Activated CD4-positive, alpha-beta memory T cell treated with anti-CD3 and anti-CD28 coated beads for 36 hours (primary cell): Measurements from ENCODE around the gene TMEM181. TPM values are rescaled to one million over a fixed set of nuclear protein-coding genes. Genes with fewer than 3 reads are reported as not detected.
"Not testable (repeated sequence)": the region's sequence is repeated elsewhere in the genome, so short reads cannot be mapped to it uniquely, and the experiment has no call there.

Experiments
- CTCF ChIA-PET: fragments of 350-600 bp; sonication (Branson Sonifier 250); formaldehyde crosslinking; loops from one replicate; lab custom pipeline; 2021; ENCODE audit warnings: antibody characterized with exemption, inconsistent platforms; lab: Charles Lee
- POLR2A ChIA-PET: fragments of 350-600 bp; sonication (Branson Sonifier 250); formaldehyde crosslinking; loops from one replicate; lab custom pipeline; 2021; ENCODE audit warnings: antibody characterized with exemption; lab: Charles Lee
- DNase-seq: peaks from one replicate; pipeline ENCODE4 v3.0.0-alpha.2; 2020
- H3K27ac Mint-ChIP-seq: one replicate; pipeline ENCODE4 v1.8.0; 2021; ENCODE audit warnings: mixed read lengths
- H3K27me3 Mint-ChIP-seq: one replicate; pipeline ENCODE4 v1.8.0; 2021; ENCODE audit warnings: mixed read lengths
- H3K36me3 Mint-ChIP-seq: one replicate; pipeline ENCODE4 v1.8.0; 2021; ENCODE audit warnings: mixed read lengths
- H3K4me1 Mint-ChIP-seq: one replicate; pipeline ENCODE4 v1.8.0; 2021; ENCODE audit warnings: low read depth, mixed read lengths
- H3K4me3 Mint-ChIP-seq: one replicate; pipeline ENCODE4 v1.8.0; 2021; ENCODE audit warnings: mild to moderate bottlenecking, mixed read lengths
- H3K9me3 Mint-ChIP-seq: one replicate; pipeline ENCODE4 v1.8.0; 2021; ENCODE audit warnings: mixed read lengths
- intact Hi-C: fragments of 100-400 bp; cut with micrococcal nuclease; formaldehyde crosslinking; loops from one replicate; pipeline ENCODE4 v1.15.1; 2023
- total RNA-seq, 2 experiments: library from RNA; stranded (reverse); gene quantifications; one replicate each; pipeline ENCODE4 v1.2.3, GENCODE V29; 2021

Gene TMEM181
- total RNA-seq, 2 experiments from 2014 or later, result 11.3 to 11.6 TPM

DNA sequence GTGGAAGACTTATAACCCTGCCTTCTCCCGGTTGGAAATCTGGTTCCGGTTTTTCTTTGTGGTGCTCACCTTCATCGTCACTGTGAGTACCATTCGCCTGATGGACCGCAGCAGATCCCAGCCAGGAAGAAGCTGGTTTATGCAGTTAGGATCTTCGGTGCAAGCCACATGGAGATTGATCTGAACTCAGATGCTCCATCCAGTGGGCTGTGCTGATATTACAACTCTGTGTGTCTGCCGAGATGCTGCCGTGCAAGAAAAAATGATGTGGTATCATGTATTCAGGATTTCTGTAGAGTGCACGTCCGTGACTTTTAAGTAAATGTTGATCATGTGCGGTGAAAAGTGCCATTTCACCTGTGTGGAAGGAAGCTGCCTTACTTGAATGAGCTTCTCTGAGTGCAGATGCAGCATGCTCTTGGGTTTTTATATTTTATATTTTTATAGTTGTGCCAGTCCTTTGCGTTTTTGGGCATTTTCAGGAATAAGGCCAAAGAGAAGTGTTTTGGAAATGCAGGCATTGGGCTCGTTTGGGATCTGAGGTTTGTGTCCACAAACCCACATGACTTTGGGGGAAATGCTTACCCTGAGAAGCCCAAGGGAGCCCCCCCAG is 45.5 kb downstream of the TMEM181 start:
- no peak overlapping the region for H3K27ac Mint-ChIP-seq
- intact Hi-C loops, result loop anchor here (1.0 kb wide), 2 partner anchors 384 to 391 kb away; no protein-coding TSS in a partner anchor
- no peak overlapping the region for H3K4me3 Mint-ChIP-seq
- POLR2A ChIA-PET, result no interaction called here
- no peaks in the 10 kb centered on the region for H3K4me1 Mint-ChIP-seq
- CTCF ChIA-PET, result interaction anchor here (0.7 to 4.3 kb wide), 18 partner anchors 10 to 411 kb away, joined by 3 to 29 read pairs (median 3); partner anchors contain the start of gene SYTL3
- no peaks in the 10 kb centered on the region for H3K27me3 Mint-ChIP-seq
- no peaks in the 10 kb centered on the region for H3K9me3 Mint-ChIP-seq
- H3K36me3 Mint-ChIP-seq, result peaks cover 35% of the 10 kb centered on the region
- peak; percentile 70 for DNase-seq

GRCh38 chr6:158606011-158606410 is 46.1 kb downstream of the TMEM181 start:
- not testable (repeated sequence) for H3K27me3 Mint-ChIP-seq
- H3K36me3 Mint-ChIP-seq, result peaks cover 40% of the 10 kb centered on the region

GRCh38 chr6:158606935-158607334 is 47.0 kb downstream of the TMEM181 start:
- ChIA-PET POLR2A (no interaction called here), CTCF (interaction anchor here (1.4 to 4.3 kb wide), 3 partner anchors 52 to 393 kb away, joined by 3 to 29 read pairs (median 4); no protein-coding TSS in a partner anchor)
- intact Hi-C loops, result no loop called here
- H3K4me3 Mint-ChIP-seq, result no peak overlapping the region
- no peaks in the 10 kb centered on the region for H3K27me3 Mint-ChIP-seq
- peaks cover 46% of the 10 kb centered on the region for H3K36me3 Mint-ChIP-seq
- no peaks in the 10 kb centered on the region for H3K4me1 Mint-ChIP-seq
- no peaks in the 10 kb centered on the region for H3K9me3 Mint-ChIP-seq
- no peak overlapping the region for H3K27ac Mint-ChIP-seq
- DNase-seq, result no peak

More at GRCh38 chr6:158606011-158606410, 46.1 kb downstream of the TMEM181 start:
- POLR2A ChIA-PET, H3K27ac Mint-ChIP-seq, H3K4me1 Mint-ChIP-seq, H3K9me3 Mint-ChIP-seq, DNase-seq, intact Hi-C loops, H3K4me3 Mint-ChIP-seq: not testable (repeated sequence)
- CTCF ChIA-PET, result interaction anchor here (0.7 to 4.3 kb wide), 15 partner anchors 11 to 412 kb away, joined by 3 to 29 read pairs (median 3); no protein-coding TSS in a partner anchor

DNA sequence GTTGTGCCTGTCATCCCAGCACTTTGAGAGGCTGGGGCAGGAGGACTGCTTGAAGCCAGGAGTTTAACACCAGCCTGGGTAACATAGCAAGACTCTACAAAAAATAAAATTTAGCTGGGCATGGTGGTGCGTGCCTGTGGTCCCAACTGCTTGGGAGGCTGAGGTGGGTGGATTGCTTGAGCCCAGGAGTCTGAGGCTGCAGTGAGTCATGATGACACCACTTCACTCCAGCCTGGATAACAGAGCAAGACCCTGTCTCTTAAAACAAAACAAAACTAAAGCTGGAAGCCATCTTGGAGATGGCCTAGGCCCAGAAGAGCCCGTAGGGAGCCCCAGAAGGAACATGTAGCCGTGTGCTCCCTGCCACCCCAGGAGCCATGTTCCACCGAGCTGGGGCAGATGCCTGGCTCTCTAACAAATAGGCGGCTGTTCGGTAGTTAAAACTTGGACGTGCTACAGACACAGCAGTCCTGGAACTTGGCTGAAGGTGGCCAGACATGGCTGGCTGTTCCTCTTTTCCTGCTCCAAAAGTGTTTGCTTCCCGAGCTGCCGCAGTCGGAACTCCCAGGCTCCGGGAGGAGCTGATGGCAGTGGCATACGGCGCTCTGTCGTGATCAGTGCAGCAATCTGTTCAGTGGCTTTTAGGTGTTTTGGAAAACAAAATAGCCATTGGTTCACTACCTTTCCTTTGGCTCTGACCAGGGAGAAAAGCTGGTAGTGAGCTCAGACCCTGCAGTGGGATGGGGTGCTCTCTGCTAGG is 47.7 kb downstream of the TMEM181 start:
- ChIA-PET CTCF (interaction anchor here (1.4 to 1.5 kb wide), 2 partner anchors 52 to 386 kb away, joined by 3 to 4 read pairs; no protein-coding TSS in a partner anchor), POLR2A (no interaction called here)
- Mint-ChIP-seq H3K9me3 (no peaks in the 10 kb centered on the region), H3K36me3 (peaks cover 47% of the 10 kb centered on the region), H3K4me1 (no peaks in the 10 kb centered on the region), H3K27ac (no peak overlapping the region), H3K4me3 (no peak overlapping the region), H3K27me3 (no peaks in the 10 kb centered on the region)
- intact Hi-C loops, result no loop called here
- DNase-seq, result no peak

- Mint-ChIP-seq H3K4me1 (no peaks in the 10 kb centered on the region), H3K27ac (no peak overlapping the region), H3K4me3 (no peak overlapping the region), H3K9me3 (no peaks in the 10 kb centered on the region), H3K27me3 (no peaks in the 10 kb centered on the region), H3K36me3 (peaks cover 48% of the 10 kb centered on the region)
- POLR2A ChIA-PET, result no interaction called here
- CTCF ChIA-PET, result no interaction called here
- intact Hi-C loops, result no loop called here
- no peak for DNase-seq
These were observed 48.3 kb downstream of the TMEM181 start for GRCh38 chr6:158608221-158608620.

DNA sequence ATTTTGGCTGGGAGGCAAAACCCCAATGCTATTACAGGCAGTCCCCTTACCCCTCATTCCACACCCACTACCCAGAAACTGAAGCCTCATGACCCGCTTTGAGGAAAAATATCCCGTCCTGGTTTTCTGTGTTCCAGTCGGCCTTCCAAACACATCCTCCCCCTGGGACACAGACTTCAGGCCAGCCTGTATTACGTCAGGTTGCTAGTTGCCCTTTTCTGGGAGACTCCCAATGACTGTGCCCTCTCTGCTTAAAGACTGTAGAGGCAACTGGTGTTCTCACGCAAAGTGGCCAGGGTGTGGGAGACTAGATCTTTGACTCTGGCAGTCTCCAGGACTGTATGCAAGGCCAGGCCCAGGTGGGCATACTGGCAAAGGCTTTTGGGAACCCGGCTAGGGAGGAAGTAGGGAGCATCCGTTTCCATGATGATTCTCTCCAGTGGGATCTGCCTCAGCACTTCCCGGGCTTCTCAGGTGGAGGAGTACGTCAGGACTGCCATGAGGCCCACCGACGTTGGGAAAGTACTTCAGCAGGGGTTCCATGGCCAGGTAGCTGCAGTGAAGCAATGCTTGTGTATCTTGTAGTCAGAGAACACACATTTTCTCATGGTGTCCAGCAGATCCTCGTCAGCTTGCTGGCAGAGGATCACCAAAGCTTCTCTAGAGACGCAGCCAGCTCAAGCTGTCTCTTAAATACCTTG is 49.7 kb downstream of the TMEM181 start:
- CTCF ChIA-PET, result interaction anchor here (1.2 kb wide), 1 partner anchor 388 kb away, joined by 3 read pairs; no protein-coding TSS in a partner anchor
- H3K4me3 Mint-ChIP-seq, result no peak overlapping the region
- DNase-seq, result no peak

DNA sequence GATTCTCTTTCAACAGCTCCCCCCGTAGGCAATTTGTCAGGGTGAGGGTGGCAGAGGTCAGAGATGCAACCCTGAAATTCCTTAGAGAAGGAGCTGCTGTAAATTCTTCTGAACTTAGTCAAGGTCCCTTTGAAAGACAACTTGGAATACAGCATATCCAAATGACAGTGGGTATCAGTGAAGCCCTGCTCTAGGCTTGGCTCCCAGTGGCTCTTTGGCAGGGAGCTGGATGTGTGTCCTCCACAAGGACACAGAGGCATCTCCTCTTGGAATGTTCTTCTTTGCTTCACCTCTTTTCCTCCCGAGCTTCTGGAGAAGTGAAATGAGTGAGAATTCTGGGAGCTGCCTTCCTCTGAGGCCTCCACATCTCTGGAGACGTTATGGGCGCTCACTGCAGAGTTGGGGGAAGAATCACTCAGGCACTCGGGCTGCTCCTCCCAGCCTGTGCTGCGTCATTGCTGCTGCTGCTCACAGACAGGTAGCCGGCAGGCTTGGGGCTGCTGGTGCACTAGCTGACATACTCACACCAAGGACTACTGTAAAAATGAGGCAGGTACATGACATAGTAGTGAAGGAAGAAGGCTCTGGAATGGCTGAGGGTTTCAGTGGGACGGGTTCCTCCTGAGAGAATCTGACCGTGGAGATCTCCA is 50.6 kb downstream of the TMEM181 start:
- POLR2A ChIA-PET, result no interaction called here
- Mint-ChIP-seq H3K36me3 (peaks cover 57% of the 10 kb centered on the region), H3K9me3 (peaks cover 11% of the 10 kb centered on the region), H3K4me3 (no peak overlapping the region), H3K27me3 (no peaks in the 10 kb centered on the region), H3K27ac (no peak overlapping the region), H3K4me1 (no peaks in the 10 kb centered on the region)
- CTCF ChIA-PET, result interaction anchor here (1.2 kb wide), 1 partner anchor 389 kb away, joined by 3 read pairs; no protein-coding TSS in a partner anchor
- no peak for DNase-seq
- intact Hi-C loops, result no loop called here

More for the DNA sequence above, 49.7 kb downstream of the TMEM181 start:
- intact Hi-C loops, result no loop called here
- Mint-ChIP-seq H3K9me3 (peaks cover 3% of the 10 kb centered on the region), H3K4me1 (no peaks in the 10 kb centered on the region), H3K27me3 (no peaks in the 10 kb centered on the region), H3K36me3 (peaks cover 52% of the 10 kb centered on the region), H3K27ac (no peak overlapping the region)
- POLR2A ChIA-PET, result no interaction called here

DNA sequence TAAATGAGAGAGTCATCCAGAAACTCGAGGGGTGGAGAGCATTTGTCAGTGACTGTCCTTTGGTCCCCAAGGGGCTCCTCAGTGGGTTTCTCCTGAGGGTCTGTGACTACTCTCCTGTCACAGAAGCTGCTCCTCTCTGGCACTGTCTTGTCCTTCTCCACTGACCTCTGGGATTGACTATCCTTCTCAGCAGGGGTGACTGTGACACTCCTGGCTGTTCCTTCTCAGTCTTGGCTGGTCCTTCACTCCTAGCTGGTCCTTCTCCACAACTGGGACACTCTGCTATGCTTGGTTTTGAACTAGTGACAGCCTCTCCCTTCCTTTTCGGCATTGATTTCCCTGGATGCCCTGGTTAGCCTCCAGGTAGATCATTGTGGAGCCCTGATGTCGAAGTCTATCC is 51.1 kb downstream of the TMEM181 start:
- intact Hi-C loops, result no loop called here
- Mint-ChIP-seq H3K36me3 (peaks cover 58% of the 10 kb centered on the region), H3K27ac (no peak overlapping the region), H3K4me1 (no peaks in the 10 kb centered on the region), H3K4me3 (no peak overlapping the region), H3K9me3 (peaks cover 14% of the 10 kb centered on the region), H3K27me3 (no peaks in the 10 kb centered on the region)
- CTCF ChIA-PET, result interaction anchor here (1.2 kb wide), 1 partner anchor 390 kb away, joined by 3 read pairs; no protein-coding TSS in a partner anchor
- POLR2A ChIA-PET, result no interaction called here
- no peak for DNase-seq

GRCh38 chr6:158611541-158612370 is 51.9 kb downstream of the TMEM181 start:
- Mint-ChIP-seq H3K27me3 (no peaks in the 10 kb centered on the region), H3K9me3 (peaks cover 14% of the 10 kb centered on the region), H3K4me1 (no peaks in the 10 kb centered on the region), H3K4me3 (no peak overlapping the region), H3K27ac (no peak overlapping the region), H3K36me3 (peaks cover 63% of the 10 kb centered on the region)
- no peak for DNase-seq
- intact Hi-C loops, result no loop called here
- CTCF ChIA-PET, result interaction anchor here (0.6 kb wide), 1 partner anchor 397 kb away, joined by 3 read pairs; no protein-coding TSS in a partner anchor
- POLR2A ChIA-PET, result no interaction called here

- H3K27me3 Mint-ChIP-seq, POLR2A ChIA-PET, CTCF ChIA-PET: not testable (repeated sequence)
These were observed 54.7 kb downstream of the TMEM181 start for GRCh38 chr6:158614606-158615005.

DNA sequence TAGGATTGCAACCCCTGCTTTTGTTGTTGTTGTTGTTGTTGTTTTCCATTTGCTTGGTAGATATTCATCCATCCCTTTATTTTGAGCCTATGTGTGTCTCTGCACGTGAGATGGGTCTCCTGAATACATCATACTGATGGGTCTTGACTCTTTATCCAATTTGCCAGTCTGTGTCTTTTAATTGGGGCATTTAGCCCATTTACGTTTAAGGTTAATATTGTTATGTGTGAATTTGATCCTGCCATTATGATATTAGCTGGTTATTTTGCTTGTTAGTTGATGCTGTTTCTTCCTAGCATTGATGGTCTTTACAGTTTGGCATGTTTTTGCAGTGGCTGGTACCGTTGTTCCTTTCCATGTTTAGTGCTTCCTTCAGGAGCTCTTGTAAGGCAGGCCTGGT is 58.4 kb downstream of the TMEM181 start:
- DNase-seq, H3K27me3 Mint-ChIP-seq, H3K4me3 Mint-ChIP-seq, CTCF ChIA-PET, intact Hi-C loops, H3K27ac Mint-ChIP-seq: not testable (repeated sequence)
- peaks cover 57% of the 10 kb centered on the region for H3K36me3 Mint-ChIP-seq
- peaks cover 17% of the 10 kb centered on the region for H3K4me1 Mint-ChIP-seq
- peaks cover 14% of the 10 kb centered on the region for H3K9me3 Mint-ChIP-seq
- POLR2A ChIA-PET, result interaction anchor here (0.6 kb wide), 1 partner anchor 10 kb away, joined by 3 read pairs; no protein-coding TSS in a partner anchor

More at GRCh38 chr6:158614606-158615005, 54.7 kb downstream of the TMEM181 start:
- intact Hi-C loops, H3K4me1 Mint-ChIP-seq, DNase-seq, H3K27ac Mint-ChIP-seq, H3K4me3 Mint-ChIP-seq: not testable (repeated sequence)
- H3K36me3 Mint-ChIP-seq, result peaks cover 66% of the 10 kb centered on the region
- H3K9me3 Mint-ChIP-seq, result peaks cover 14% of the 10 kb centered on the region
